GM21526 (cell line): ENCODE results near the gene PPARG.
"Not testable (repeated sequence)": the region's sequence is repeated elsewhere in the genome, so short reads cannot be mapped to it uniquely, and the experiment has no call there.

Experiments
- ATAC-seq: cut with Tn5 transposase; IDR thresholded peaks from one replicate; pipeline ENCODE4 v1.9.1; 2021; ENCODE audit warnings: moderate library complexity; ENCODE audit not compliant: unreplicated experiment, low FRiP score

The PPARG gene

GRCh38 chr3:12437221-12437605 lies 148.3 kb downstream of the PPARG start:
- no peak for ATAC-seq

- ATAC-seq, result no peak
Observed at GRCh38 chr3:12437861-12438260, 149.0 kb downstream of the PPARG start.

- ATAC-seq, result no peak
Observed at GRCh38 chr3:12438318-12438717, 149.4 kb downstream of the PPARG start.

GRCh38 chr3:12439161-12439940 lies 150.5 kb downstream of the PPARG start:
- no peak for ATAC-seq

GRCh38 chr3:12440927-12441714 lies 152.3 kb downstream of the PPARG start:
- no peak for ATAC-seq

GRCh38 chr3:12442654-12443501 lies 154.0 kb downstream of the PPARG start:
- ATAC-seq, result no peak

GRCh38 chr3:12443781-12444522 lies 155.1 kb downstream of the PPARG start:
- ATAC-seq, result no peak

GRCh38 chr3:12444582-12445471 lies 156.0 kb downstream of the PPARG start:
- ATAC-seq, result no peak

- no peak for ATAC-seq
Observed at GRCh38 chr3:12445523-12446240, 156.8 kb downstream of the PPARG start.

- ATAC-seq, result no peak
Observed at GRCh38 chr3:12446298-12446697, 157.4 kb downstream of the PPARG start.

GRCh38 chr3:12447075-12447474 lies 158.2 kb downstream of the PPARG start:
- no peak for ATAC-seq

GRCh38 chr3:12448404-12449202 lies 159.7 kb downstream of the PPARG start:
- not testable (repeated sequence) for ATAC-seq

- no peak for ATAC-seq
Observed at GRCh38 chr3:12449889-12450682, 161.2 kb downstream of the PPARG start.

GRCh38 chr3:12451481-12451880 lies 162.6 kb downstream of the PPARG start:
- no peak for ATAC-seq

GRCh38 chr3:12451960-12452359 lies 163.1 kb downstream of the PPARG start:
- no peak for ATAC-seq

GRCh38 chr3:12452361-12453330 lies 163.8 kb downstream of the PPARG start:
- ATAC-seq, result no peak
